ENCODE measurements around the gene MRPL46.
A peak's percentile ranks its signal among the peaks of the same experiment; 100 is the strongest.
"Not testable (repeated sequence)": the region's sequence is repeated elsewhere in the genome, so short reads cannot be mapped to it uniquely, and the experiment has no call there.

The MRPL46 gene

DNA sequence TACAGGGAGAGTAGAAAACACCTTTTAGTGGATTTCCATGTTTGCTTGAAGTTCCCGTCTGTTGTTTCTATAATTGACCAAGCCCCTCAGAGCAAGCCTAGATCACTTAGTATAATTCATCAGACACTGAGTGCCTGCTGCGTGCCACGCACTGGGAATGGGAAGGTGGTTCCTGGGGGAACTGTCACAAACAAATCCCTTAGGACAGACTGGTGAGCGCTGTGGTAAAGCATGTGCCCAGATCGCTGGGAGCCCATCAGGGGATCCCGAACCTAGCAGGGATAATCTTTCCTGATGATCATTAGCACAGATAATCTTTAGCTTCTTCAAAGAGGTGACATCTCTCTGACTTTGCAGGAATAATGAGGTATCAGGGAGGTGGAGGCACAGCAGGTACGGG, 9.9 kb upstream of the MRPL46 start:
- no peak for DNase-seq

DNA sequence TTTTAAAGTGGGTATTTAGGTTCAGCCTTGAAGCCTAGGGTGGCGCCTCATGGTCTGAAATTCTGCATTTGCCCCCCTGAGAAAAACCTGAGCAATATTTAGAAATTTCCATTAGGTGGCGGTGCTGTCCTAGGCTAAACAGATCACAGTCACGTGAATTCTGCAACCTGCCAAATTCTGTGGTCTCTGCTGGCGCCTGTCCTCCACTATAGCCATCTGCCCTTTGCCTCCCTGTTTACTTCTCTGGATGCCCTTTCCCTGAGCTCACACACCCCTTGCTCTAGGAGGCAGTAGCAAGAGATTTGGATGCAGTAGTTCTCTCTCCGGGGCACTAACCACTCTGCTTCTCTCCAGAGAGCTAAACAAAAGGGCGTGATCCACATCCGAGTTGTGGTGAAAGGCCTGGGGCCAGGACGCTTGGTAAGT, 9.5 kb upstream of the MRPL46 start:
- no peak for DNase-seq

DNA sequence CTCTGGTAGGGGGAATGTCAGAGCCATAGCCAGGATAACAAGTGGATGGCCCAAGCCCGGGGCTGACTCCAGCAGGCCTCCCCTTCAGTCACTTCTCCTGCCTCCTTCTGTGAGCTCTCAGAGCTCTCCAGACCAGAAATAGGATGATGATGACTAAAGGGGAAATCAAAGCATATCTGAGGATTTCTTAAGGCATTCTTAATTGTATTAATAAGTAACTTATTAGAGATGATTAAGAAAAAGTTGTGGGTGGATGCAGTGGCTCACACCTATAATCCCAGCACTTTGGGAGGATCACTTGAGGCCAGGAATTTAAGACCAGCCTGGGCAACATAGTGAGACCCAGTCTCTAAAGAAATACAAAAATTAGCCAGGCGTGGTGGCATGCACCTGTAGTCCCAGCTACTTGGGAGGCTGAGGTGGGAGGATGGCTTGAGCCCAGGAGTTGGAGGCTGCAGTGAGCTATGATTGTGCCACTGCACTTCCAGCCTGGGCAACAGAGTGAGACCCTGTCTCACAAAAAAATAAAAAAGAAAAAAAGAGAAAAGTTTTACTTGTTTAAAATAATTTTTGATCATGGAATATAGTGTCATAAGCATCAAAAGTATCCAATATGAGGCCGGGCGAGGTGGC, 6.6 kb upstream of the MRPL46 start:
- DNase-seq: not testable (repeated sequence)

DNA sequence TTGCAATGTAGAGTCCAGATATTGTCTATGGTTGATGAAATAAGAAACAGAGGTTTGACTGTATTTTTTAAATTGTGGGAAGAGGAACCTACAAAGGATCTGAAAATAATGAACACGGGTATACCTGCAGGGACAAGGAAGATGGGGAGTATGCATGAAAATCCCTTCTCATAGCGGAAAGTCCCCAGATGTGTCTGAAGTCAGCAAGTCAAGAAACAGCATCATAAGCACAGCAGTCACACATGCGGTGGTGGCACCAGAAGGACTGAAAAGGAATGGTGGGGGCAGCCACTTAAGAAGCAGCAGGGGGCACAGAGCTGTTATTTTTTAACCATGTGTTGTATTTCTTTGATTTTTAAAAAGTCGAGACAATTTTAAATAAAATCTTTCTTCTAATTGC, 5.0 kb upstream of the MRPL46 start:
- no peak for DNase-seq

DNA sequence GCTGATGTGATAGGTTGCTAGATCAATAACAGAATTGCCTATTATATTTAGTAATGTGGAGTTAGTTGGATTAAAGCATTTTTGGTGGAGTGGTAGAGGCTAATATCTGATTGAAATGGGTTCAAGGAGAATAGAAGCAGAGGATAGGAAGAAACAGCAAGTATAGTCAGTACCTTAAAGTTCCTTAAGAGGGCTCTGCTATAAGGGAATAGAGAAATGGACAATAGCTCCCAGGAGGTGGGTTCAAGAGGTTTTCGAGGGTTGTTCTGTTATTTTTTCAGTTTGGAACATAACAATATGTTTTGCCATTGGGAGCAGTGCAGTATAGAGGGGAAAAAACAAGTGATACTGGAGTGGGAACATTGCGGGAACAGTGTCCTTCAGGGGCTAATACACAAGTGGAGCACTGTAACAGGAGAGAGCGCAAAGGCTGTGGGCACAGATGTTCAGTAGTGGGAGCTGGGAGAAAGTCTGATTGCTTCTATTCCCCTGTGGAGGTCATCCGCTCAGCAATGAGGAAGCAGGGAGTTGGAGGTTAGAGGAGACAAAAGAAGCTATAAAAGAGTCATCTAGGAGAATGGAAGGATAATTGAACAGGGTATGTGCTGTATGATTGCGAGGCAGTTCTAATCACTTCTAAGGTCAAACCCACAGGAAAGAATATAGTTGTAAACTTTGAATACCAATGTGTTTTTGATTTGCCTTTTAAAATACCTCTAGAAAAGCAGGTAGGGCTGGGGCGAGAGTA, 3.6 kb upstream of the MRPL46 start:
- no peak for DNase-seq

DNA sequence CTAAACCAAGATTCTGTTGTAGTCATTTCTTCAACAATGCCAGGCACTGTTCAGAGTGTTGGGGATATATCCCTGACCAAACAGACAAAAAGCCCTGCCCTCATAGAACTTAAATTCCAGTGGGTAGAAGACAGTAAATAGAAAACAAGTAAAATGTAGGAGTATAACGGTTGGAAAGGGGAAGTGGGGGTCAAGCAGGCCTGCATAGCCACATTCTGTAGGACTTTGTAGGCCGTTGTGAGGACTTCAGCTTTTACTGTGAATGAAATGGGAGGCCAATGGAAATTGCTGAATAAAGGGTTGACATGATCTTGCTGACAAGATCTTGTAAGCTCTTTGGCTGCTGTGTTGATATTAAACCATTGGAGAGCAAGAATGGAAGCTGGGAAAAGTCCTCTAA, 2.1 kb upstream of the MRPL46 start:
- DNase-seq: no peak

DNA sequence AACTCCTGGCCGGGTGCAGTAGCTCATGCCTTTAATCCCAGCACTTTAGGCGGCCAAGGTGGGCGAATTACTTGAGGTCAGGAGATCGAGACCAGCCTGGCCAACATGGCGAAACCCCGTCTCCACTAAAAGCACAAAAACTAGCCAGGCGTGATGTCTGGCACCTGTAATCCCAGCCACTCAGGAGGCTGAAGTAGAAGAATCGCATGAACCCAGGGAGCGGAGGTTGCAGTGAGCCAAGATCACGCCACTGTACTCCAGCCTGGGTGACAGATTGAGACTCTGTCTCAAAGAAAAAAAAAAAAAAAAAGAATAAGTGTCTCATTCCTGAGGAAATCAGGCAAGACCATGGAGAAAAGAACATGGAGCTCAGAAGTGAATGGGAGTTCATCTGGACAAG, 1.5 kb upstream of the MRPL46 start:
- not testable (repeated sequence) for DNase-seq

DNA sequence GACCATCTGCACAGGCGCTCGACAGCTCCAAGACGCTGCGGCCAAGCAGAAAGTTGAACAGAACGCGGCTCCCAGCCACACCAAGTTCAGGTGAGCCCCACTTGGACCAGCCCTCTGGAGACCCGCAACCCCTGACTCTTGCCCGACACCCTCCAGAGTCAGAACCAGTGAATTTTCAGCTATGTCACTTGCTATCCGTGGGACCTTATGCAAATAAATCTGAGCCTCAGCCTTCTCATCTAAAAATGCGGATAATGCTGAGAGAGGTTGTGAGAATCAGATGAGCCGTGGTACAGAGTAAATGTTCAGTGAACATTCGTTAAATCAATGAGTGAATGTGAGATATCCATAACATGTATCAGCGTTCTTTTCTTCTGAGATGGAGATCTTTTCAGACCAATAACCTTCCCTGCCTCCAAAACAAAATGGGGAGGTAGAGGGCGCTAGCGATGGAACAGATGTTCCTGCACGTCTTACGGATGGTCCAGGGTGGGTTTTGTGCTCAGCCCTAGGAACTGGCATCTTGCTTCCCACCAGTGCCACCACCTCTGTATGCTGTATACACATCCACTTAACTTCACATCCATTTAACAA, 844 bp upstream of the MRPL46 start:
- no peak for DNase-seq

DNA sequence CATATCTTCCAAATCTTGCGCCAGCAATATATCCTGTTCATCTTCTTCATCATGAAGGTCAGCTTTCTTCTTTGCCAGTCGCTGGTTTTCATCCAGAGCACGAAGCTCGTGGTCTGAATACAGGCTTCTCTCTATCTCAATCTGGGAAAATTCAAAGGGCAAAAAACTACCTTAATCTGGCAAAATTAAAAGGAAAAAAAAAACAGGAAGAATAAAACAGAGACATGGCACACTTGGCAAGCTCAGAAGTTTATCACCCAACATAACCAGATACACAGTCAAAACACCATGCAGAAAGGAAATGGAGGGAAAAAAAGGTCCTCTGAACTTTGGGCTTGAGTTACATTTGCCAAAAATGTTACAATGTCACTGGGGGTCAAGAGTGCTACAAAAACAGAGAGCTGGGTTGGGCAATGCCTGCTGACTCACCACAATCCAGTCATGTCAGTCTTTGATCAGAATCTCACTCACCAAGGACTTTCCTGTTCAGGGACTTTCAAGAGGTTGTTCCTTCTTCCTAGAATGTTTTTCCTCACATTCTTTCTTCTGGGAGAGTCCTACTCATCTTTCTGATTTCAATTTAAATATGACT, 1.5 kb downstream of the MRPL46 start:
- DNase-seq: peak; percentile 49

DNA sequence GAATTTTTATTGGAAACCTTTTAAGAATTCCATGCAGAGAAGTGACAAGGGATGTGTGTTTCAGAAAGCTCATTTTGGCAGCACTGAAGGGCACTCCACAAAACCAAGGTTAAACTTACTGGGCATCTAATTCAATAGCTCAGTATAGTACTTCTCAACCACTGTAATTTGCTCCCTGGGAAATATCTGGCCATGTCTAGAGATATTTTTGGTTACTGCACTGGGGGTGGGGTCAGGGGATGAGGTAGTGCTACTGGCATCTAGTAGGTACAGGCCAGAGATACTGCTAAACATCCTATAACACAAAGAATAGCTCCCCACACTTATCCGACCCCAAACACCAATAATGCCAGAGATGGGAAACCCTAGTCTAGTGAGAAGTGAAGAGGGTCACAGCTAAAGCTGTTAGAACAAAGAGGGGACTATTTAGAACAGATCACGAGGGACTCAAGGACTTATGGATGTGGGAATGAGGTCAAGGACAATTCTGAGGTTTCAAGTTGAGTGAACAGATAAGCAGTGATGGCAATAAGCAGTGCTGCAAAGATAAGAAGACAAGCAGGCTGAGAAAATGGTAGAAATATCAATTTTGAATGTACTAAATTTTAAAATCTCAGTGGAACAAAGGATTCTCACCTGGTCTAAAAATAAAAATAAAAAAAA, 3.2 kb downstream of the MRPL46 start:
- DNase-seq: no peak

DNA sequence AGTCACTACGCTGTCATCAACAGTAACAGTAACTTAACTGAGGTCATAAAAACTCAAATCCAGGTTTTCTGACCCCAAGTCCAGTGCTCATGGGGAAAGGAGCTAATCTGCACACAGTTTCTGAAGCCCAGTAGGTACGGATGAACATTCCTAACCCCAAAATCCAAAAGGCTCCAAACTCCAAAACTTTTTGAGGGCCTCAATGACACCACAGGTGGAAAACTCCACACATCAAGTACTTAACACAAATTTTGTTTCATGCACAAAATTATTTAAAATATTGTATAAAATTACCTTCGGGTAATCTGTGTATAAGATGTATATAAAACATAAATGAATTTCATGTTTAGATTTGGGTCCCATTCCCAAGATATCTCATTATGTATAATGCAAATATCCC, 10.5 kb downstream of the MRPL46 start:
- DNase-seq: no peak

DNA sequence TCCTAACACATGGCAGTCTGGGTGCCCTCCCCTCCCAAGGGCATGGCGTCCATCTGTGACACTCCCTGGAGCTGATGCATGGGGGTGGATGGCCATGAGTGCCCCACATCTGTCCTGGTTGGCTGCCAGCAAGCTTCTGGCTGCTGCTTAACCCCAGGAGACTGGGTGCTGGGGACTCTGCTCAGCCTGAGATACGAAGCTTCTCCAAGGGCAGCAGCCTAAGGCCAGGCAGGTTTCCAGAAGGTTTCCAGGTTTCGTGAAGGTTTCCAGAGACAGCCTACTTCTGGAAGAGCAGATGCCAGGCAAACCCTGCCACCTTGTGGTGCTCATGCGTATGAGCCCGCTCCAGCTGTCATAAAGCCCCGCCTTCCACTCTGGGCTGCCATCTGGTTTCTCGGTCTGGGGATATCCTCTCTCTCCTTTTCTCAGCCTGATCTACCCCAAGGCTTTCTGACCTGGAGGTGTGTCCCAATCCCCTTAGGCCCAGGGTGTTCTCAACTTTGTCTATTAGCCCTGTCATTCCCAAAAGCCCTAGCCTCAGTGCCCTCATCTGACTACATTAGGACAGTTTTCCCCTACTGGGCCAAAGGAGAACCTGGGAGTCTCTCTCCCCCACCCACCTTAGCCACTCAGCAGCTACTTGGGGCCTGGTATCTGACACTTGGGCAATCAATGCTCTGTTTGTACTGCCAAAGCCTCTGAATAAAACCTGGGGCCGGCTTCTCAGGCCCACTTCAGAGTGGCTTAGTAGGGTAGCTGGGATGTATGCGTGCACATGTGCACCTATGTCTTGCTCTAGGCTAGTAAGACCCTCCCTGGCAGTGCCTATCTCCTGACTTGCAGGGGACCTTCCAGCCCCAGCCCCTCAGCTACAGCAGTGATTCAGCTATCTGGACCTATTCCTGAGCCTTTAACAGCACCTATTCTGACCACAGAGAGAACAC, 12.0 kb downstream of the MRPL46 start:
- DNase-seq: peak; percentile 67

DNA sequence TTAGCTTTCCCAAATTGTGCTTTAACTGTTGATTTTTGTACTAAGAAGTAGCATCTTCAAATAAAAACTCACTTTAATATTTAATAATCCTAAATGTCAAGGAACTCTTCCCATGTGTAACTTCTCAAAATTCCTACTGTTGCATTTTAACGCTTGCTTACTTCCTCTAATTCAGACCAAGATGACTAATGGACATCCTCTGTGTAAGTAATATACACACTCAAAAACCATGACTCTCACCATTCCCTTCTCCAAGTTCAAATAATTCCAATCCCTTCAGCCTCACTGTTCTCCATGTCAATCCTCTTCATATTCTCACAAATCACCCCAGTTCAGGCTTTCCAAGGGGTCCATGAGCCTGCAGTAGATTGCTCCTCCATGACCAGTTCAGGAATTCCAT, 13.0 kb downstream of the MRPL46 start:
- DNase-seq: no peak

DNA sequence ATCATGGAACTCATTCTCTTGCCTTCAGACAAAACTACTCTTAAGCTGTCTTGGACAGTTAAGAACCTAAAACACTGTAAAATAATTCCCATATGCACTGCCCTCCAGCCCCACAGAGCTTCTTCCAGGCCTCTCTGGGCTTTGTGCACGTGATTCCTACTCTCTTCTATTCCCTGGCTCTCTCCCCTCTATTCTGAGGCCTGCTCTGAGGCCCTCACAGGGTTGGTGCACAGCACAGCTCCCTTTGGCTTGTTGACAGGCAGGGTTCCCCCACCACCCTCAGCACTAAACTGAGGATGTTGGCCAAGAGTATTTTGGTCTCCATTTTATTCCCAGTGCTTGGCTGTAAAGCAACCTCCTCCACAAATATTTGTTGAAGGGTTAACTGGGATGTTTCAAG, 13.5 kb downstream of the MRPL46 start:
- DNase-seq: no peak

DNA sequence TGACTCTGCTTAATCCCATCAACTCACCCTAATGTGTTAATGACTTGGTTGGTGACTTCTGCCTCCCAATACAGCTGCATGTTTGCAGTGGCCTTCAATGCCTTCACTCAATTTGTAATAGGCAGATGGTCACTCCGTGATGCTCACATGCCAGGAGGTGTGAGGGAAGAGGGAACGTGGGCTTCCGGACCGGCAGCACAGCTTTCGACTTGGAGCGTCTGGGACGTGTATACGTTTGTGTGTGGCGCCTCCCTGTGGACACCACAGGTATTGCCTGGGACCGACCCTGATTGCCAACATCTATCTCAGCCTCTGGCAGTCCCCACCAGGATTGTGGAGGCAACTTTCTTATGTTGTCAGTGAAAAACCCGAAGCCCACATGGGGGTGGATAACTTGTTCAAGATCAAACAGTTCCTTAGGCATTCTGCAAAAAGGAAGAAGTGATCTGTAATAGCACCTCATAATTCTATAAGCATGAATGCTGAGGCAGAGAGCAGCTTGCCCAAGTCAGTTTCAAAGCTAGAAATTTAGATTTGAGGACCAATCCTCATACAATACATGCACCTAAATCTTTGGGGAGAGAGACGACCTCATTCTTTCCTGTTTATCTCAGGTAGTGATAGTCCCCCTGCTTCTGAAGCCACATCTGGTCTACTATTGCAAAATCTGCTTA, 16.9 kb downstream of the MRPL46 start:
- DNase-seq: peak; percentile 94

DNA sequence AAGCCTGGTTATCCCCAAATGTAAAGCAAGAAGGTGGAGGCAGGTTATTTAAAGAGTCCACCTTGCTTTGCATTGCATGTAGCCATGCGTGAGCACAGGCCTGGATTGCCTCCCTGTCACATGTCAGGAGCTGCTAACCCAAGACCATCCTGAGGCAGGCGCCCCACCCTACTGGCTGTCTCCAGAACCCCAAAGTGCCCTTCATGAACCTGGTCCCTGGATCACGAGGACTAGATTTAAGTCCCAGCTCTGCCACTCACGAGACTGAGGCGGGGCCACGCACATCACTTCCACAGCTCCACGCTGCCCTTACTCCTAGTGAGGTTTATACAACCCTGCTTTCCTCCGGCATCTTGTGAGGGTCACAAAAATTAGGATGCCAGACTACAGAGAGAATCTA, 17.6 kb downstream of the MRPL46 start:
- no peak for DNase-seq

DNA sequence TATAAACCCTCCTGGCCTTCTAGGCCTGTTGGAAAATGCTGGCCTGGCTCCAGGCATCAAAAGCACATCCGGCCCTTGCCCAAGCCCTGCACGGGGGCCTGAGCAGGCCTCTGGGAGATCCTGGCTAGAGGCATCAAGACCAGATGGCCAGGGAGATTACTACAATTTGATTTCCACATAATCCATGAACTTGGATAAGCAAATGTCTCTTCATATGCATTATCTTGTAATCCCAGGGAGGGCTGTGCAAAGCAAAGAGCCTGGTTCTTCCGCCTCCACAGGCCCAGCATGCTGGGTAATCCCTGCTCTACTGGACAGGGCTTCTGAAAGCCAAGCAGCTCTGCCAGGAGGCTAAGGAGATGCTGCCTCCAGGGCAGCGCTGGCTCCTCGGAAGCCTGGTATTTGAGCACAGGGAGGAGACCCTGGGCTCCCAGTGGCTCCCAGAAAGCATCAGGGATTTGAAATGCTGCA, 18.2 kb downstream of the MRPL46 start:
- no peak for DNase-seq

DNA sequence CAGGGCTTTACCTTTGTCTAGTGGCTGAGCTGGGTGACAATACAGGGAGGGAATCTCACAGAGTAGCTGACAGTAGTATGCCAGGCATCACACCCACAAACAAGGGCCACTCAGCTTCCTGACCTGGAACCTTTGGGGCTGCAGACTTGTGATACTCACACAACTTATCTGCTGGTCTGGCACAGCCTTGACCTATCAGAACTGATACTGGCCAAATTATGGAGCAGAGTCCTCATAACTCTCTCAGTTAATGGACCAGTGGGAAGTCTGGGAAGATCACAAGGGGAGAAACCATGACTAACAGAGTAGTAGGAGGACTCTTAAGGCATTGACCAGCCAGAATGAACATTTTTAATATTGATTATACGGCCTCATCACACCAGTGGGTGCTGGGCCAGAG, 19.4 kb downstream of the MRPL46 start:
- no peak for DNase-seq

DNA sequence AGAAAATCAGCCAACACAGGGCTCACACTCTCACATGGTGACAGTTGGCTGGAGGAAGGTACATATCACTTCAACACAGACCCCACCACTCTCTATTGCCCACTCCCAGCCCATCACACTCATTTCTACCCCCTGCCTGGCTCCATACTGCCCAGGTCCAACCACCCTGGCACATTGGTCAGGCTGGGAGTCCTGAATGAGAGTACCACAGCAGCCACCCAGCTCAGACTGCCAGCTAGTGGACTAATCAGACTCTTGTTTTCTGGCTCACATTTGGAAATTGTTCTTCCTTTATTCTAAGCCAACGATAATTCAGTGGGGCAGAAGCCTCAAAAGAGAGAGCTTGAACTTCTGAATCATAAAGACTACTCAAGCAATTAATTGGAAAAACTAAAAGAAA, 20.0 kb downstream of the MRPL46 start:
- no peak for DNase-seq

DNA sequence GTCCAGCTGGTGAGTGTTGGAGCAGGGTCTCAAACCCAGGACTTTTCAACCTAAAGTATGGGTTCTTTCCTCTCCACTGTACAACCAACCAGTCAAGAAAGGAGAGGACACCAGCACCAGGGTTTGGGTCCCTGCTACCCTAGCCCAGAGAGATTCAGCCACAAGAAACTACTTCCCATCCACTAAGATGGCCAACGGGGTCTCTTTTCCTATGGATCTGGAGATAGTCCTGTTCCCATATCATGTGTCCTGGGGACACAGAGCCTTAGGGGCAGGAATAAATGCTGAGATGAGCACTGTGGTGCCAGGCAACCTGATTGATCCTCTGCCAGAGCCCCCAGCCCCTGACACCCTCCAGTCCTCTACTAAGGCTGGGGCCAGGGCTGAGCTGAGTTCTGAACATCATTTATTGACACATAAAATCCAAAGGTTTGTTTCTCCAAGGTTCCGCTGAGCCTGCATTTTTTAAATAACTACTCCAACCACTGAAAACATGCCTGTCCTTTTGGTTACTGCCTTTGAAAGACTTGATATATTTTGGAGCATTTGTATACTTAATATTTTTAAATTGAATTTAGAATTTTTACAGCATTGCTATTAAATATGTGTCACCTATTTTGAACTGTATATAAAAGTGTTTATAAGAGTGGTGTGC, 26.0 kb downstream of the MRPL46 start:
- no peak for DNase-seq

DNA sequence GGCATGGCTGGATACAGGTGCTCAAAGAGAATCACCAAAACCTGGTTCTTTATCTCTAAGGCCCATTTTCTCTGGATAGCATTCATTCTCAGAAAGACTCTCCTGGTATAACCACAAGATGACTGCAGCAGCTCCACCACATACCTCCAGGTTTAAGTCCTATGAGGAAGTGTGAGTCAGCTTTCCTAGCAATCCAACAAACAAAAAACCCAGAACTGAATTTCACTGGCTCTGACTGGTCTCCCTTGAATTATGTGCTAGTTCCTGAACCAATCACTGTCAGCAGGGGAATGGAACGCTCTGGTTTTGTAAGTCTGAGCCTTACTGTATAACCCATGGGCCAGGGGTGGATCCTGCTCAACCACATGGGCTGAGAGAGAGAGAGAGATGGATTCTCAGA, 27.2 kb downstream of the MRPL46 start:
- no peak for DNase-seq

Data from stimulated activated CD8-positive, alpha-beta memory T cell treated with anti-CD3 and anti-CD28 coated beads, Interleukin-4, amount 100 ng/mL, for 48 hours (primary cell).